ENCODE measurements around the gene ALDH1A1. TPM values are rescaled to one million over a fixed set of nuclear protein-coding genes. Genes with fewer than 3 reads are reported as not detected.

Gene ALDH1A1
- total RNA-seq, 1 experiment from 2014 or later = 1.9 TPM

GRCh38 chr9:72905514-72906480 is 47.1 kb downstream of the ALDH1A1 start:
- POLR2A ChIA-PET = no interaction called here

DNA sequence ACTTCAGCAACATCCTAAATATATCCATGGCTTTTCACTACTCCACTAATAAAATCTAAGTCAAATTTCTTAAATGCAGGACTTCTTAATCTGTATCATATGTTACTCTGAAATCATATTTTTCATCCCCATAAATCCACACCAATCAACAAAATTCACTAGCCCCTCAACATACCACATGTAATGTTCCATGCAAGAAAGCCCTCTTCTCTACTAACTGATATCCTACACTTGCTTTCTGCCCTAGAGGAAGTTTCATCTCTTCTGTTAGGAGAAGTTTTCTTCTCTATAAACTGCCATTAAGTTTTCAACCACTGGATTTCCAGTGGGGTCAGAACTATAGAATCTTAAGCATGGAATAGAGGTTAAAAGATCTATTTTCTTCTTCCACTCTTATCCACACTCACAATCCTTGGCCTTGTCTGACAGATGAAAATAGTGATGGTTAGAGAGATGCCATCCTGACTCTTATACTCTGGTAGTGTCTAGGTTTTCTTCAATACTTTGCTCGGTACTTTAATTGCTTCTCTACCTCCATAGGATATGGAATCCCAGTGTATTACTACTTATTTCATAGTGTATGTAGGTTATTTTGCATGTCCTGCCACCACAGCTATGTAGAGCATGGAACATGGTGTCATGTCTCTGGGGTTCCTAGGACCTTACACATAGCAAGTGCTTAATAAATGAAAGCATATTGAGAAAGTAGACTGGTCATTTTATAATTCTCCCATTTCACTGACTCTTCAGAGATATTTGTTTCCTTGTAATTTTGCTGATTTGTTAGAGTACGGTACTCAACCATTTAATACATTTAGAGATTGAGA is 48.4 kb downstream of the ALDH1A1 start:
- H3K27ac Mint-ChIP-seq = no peak overlapping the region
- POLR2A ChIA-PET = no interaction called here
- TF ChIP-seq ZNF219 (CRISPR knock-in tag; IDR thresholded peaks at IDR 0.05; ENCODE audit: borderline replicate concordance) (no peak), SMAD3 (CRISPR knock-in tag; IDR thresholded peaks at IDR 0.05; ENCODE audit: borderline replicate concordance) (no peak), HMGXB4 (CRISPR knock-in tag; IDR thresholded peaks at IDR 0.05) (no peak), ZBTB21 (CRISPR knock-in tag; IDR thresholded peaks at IDR 0.05; ENCODE audit: borderline replicate concordance) (no peak)
- no peak overlapping the region for H3K4me3 Mint-ChIP-seq
- CTCF ChIA-PET = no interaction called here
- H3K27me3 Mint-ChIP-seq (ENCODE audit: low read depth) = no peaks in the 10 kb centered on the region
- ATAC-seq (no peak), DNase-seq (ENCODE audit: low spot score) (no peak)
- H3K36me3 Mint-ChIP-seq = no peaks in the 10 kb centered on the region
- no peaks in the 10 kb centered on the region for H3K9me3 Mint-ChIP-seq
- peaks cover 4% of the 10 kb centered on the region for H3K4me1 Mint-ChIP-seq

More at GRCh38 chr9:72905514-72906480, 47.1 kb downstream of the ALDH1A1 start:
- Mint-ChIP-seq H3K27ac (no peak overlapping the region), H3K4me1 (no peaks in the 10 kb centered on the region), H3K9me3 (no peaks in the 10 kb centered on the region), H3K27me3 (ENCODE audit: low read depth) (no peaks in the 10 kb centered on the region), H3K36me3 (no peaks in the 10 kb centered on the region), H3K4me3 (no peak overlapping the region)
- DNase-seq (ENCODE audit: low spot score) (no peak), ATAC-seq (no peak)
- TF ChIP-seq ATF1 (CRISPR knock-in tag; IDR thresholded peaks at IDR 0.05) = no peak
- no peak for TF ChIP-seq GABPB1 (CRISPR knock-in tag; IDR thresholded peaks at IDR 0.05)
- no peak for TF ChIP-seq RELA (CRISPR knock-in tag; IDR thresholded peaks at IDR 0.05; ENCODE audit: borderline replicate concordance)
- TF ChIP-seq NR3C1 (CRISPR knock-in tag; conservative IDR thresholded peaks at IDR 0.05; ENCODE audit: low read depth) = no peak
- TF ChIP-seq CBFB (CRISPR knock-in tag; IDR thresholded peaks at IDR 0.05; ENCODE audit: low read depth) = no peak
- TF ChIP-seq MXD4 (CRISPR knock-in tag; IDR thresholded peaks at IDR 0.05; ENCODE audit: borderline replicate concordance) = no peak
- no peak for TF ChIP-seq NFE2L1 (CRISPR knock-in tag; IDR thresholded peaks at IDR 0.05)
- no peak for TF ChIP-seq ETV6 (CRISPR knock-in tag; IDR thresholded peaks at IDR 0.05)
- CTCF ChIA-PET = interaction anchor here (1.7 kb wide), 1 partner anchor 49 kb away, joined by 7 read pairs; no protein-coding TSS in a partner anchor

- ChIA-PET CTCF (no interaction called here), POLR2A (no interaction called here)
- Mint-ChIP-seq H3K4me1 (peaks cover 4% of the 10 kb centered on the region), H3K9me3 (no peaks in the 10 kb centered on the region), H3K4me3 (no peak overlapping the region), H3K27ac (no peak overlapping the region), H3K36me3 (no peaks in the 10 kb centered on the region), H3K27me3 (ENCODE audit: low read depth) (no peaks in the 10 kb centered on the region)
- no peak for DNase-seq (ENCODE audit: low spot score)
- ATAC-seq = no peak
- no peak for TF ChIP-seq ZNF138 (CRISPR knock-in tag; conservative IDR thresholded peaks at IDR 0.05)
- TF ChIP-seq, protein P1, sequence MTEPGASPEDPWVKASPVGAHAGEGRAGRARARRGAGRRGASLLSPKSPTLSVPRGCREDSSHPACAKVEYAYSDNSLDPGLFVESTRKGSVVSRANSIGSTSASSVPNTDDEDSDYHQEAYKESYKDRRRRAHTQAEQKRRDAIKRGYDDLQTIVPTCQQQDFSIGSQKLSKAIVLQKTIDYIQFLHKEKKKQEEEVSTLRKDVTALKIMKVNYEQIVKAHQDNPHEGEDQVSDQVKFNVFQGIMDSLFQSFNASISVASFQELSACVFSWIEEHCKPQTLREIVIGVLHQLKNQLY (CRISPR knock-in tag; IDR thresholded peaks at IDR 0.05) = no peak
- TF ChIP-seq HMGA2 (CRISPR knock-in tag; IDR thresholded peaks at IDR 0.05) = no peak
- TF ChIP-seq, protein P2, sequence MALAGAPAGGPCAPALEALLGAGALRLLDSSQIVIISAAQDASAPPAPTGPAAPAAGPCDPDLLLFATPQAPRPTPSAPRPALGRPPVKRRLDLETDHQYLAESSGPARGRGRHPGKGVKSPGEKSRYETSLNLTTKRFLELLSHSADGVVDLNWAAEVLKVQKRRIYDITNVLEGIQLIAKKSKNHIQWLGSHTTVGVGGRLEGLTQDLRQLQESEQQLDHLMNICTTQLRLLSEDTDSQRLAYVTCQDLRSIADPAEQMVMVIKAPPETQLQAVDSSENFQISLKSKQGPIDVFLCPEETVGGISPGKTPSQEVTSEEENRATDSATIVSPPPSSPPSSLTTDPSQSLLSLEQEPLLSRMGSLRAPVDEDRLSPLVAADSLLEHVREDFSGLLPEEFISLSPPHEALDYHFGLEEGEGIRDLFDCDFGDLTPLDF (CRISPR knock-in tag; IDR thresholded peaks at IDR 0.05) = no peak
- no peak for TF ChIP-seq ZNF423 (CRISPR knock-in tag; IDR thresholded peaks at IDR 0.05)
- TF ChIP-seq, protein P3, sequence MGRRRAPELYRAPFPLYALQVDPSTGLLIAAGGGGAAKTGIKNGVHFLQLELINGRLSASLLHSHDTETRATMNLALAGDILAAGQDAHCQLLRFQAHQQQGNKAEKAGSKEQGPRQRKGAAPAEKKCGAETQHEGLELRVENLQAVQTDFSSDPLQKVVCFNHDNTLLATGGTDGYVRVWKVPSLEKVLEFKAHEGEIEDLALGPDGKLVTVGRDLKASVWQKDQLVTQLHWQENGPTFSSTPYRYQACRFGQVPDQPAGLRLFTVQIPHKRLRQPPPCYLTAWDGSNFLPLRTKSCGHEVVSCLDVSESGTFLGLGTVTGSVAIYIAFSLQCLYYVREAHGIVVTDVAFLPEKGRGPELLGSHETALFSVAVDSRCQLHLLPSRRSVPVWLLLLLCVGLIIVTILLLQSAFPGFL (CRISPR knock-in tag; IDR thresholded peaks at IDR 0.05; ENCODE audit: borderline replicate concordance) = no peak
- no peak for TF ChIP-seq GABPB1 (CRISPR knock-in tag; IDR thresholded peaks at IDR 0.05)
- TF ChIP-seq, protein P4, sequence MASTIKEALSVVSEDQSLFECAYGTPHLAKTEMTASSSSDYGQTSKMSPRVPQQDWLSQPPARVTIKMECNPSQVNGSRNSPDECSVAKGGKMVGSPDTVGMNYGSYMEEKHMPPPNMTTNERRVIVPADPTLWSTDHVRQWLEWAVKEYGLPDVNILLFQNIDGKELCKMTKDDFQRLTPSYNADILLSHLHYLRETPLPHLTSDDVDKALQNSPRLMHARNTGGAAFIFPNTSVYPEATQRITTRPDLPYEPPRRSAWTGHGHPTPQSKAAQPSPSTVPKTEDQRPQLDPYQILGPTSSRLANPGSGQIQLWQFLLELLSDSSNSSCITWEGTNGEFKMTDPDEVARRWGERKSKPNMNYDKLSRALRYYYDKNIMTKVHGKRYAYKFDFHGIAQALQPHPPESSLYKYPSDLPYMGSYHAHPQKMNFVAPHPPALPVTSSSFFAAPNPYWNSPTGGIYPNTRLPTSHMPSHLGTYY (CRISPR knock-in tag; IDR thresholded peaks at IDR 0.05) = no peak
- TF ChIP-seq AFF4 (CRISPR knock-in tag; IDR thresholded peaks at IDR 0.05; ENCODE audit: borderline replicate concordance) = no peak
These were observed 49.8 kb downstream of the ALDH1A1 start for GRCh38 chr9:72903103-72903502.
